DOHH2 (cell line): Measurements from ENCODE around the gene CPA2.

Experiments
- H3F3A ChIP-seq: fragments of 200-600 bp; sonication (generic), shearing (Covaris generic); 2 replicates; pipeline ENCODE4 v1.6.0; 2016; ENCODE audit warnings: antibody characterized with exemption, mild to moderate bottlenecking; ENCODE audit not compliant: control insufficient read depth, insufficient read depth
- H3K27ac ChIP-seq: fragments of 200-600 bp; sonication (generic); 2 replicates; pipeline ENCODE4 v1.5.1; 2014; ENCODE audit warnings: low read depth, mild to moderate bottlenecking, low read length, moderate library complexity
- H3K27me3 ChIP-seq: fragments of 200-600 bp; sonication (generic); 2 replicates; pipeline ENCODE4 v1.6.1; 2014; ENCODE audit warnings: mild to moderate bottlenecking, low read length, mixed read lengths; ENCODE audit not compliant: control insufficient read depth
- H3K36me3 ChIP-seq: fragments of 200-600 bp; sonication (generic); 2 replicates; pipeline ENCODE4 v1.6.1; 2014; ENCODE audit warnings: mild to moderate bottlenecking, low read length, moderate library complexity, mixed read lengths; ENCODE audit not compliant: control insufficient read depth
- H3K4me1 ChIP-seq: fragments of 200-600 bp; sonication (generic); 2 replicates; pipeline ENCODE4 v1.6.1; 2014; ENCODE audit warnings: mild to moderate bottlenecking, low read length, mixed read lengths; ENCODE audit not compliant: control insufficient read depth
- H3K4me2 ChIP-seq: fragments of 200-600 bp; sonication (generic); 2 replicates; pipeline ENCODE4 v1.6.0; 2014; ENCODE audit warnings: mild to moderate bottlenecking, low read length, moderate library complexity
- H3K4me3 ChIP-seq: fragments of 200-600 bp; sonication (generic); 2 replicates; pipeline ENCODE4 v1.5.1; 2014; ENCODE audit warnings: mild to moderate bottlenecking, low read length, mixed read lengths
- H3K79me2 ChIP-seq: fragments of 200-600 bp; sonication (generic); 2 replicates; pipeline ENCODE4 v1.6.1; 2014; ENCODE audit warnings: mild to moderate bottlenecking, low read length, mixed read lengths; ENCODE audit not compliant: control insufficient read depth
- H3K9me2 ChIP-seq: fragments of 200-600 bp; sonication (generic); replicated peaks from 2 replicates; pipeline ENCODE4 v1.6.1; 2014; ENCODE audit warnings: mild to moderate bottlenecking, low read length, mixed read lengths; ENCODE audit not compliant: control insufficient read depth
- H3K9me3 ChIP-seq: fragments of 200-600 bp; sonication (generic); 2 replicates; pipeline ENCODE4 v1.6.1; 2014; ENCODE audit warnings: antibody characterized with exemption, low read length, mixed read lengths; ENCODE audit not compliant: control insufficient read depth, insufficient read depth
- H4K20me1 ChIP-seq: fragments of 200-600 bp; sonication (generic); 2 replicates; pipeline ENCODE4 v1.6.0; 2014; ENCODE audit warnings: low read depth, mild to moderate bottlenecking, antibody characterized with exemption, low read length, moderate library complexity; ENCODE audit not compliant: control insufficient read depth, insufficient read depth
- EZH2phosphoT487 ChIP-seq: fragments of 200-600 bp; sonication (generic); IDR thresholded peaks from 2 replicates; pipeline ENCODE4 v1.6.1; 2017; ENCODE audit warnings: borderline replicate concordance, mild to moderate bottlenecking, antibody characterized with exemption, low read length, moderate library complexity, mixed read lengths
- TF ChIP-seq, protein P1 (sequence below): fragments of 200-600 bp; sonication (generic); IDR thresholded peaks from one replicate; pipeline ENCODE4 v1.5.1; 2014; ENCODE audit warnings: antibody characterized with exemption, mild to moderate bottlenecking, low read depth, low read length; ENCODE audit not compliant: poor library complexity, severe bottlenecking

The CPA2 gene

DNA sequence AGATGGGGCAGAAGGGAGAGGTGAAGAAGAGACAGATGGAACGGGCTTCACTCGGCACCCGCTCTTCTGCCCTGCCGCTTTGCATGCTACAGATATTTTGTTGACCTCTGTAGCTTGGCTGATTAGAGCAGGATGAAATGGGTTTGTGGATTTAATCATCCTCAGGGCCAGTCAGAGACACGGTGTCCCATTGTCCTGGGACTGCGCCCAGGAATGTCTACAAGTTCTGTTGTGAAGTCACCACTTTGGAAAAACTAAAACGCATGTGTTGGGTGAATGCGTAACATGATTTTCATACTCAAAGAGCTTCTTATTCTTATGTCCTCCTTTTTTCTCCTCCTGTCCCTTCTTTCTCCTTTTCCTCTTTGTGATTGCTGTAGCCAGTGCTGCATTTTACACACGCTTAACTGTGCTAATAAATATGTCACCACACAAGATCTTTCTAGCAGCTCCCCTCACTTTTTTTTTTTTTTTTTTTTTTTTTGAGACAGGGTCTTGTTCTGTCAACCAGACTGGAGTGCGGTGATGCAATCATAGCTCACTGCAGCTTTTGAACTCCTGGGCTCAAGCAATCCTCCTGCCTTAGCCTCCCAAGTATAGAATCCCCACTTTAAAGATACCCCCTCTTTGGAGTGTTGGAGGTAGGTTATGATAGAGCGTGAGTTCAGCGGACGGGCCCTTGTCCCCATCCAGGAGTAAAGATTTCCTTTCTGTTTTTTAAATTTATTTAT lies 29.7 kb downstream of the CPA2 start:
- Histone ChIP-seq H3K9me3 (no peaks in the 10 kb centered on the region), H3K27ac (no peak overlapping the region), H3K4me1 (no peaks in the 10 kb centered on the region), H3K4me2 (no peak overlapping the region), H3K4me3 (no peak overlapping the region), H3K79me2 (no peaks in the 10 kb centered on the region), H4K20me1 (no peaks in the 10 kb centered on the region), H3K36me3 (no peaks in the 10 kb centered on the region), H3K27me3 (peaks cover 2% of the 10 kb centered on the region; the same call in 1 of the 2 replicates), H3K9me2 (no peaks in the 10 kb centered on the region), H3F3A (no peaks in the 10 kb centered on the region)
- no peak for TF ChIP-seq EZH2phosphoT487
- TF ChIP-seq, protein P1, sequence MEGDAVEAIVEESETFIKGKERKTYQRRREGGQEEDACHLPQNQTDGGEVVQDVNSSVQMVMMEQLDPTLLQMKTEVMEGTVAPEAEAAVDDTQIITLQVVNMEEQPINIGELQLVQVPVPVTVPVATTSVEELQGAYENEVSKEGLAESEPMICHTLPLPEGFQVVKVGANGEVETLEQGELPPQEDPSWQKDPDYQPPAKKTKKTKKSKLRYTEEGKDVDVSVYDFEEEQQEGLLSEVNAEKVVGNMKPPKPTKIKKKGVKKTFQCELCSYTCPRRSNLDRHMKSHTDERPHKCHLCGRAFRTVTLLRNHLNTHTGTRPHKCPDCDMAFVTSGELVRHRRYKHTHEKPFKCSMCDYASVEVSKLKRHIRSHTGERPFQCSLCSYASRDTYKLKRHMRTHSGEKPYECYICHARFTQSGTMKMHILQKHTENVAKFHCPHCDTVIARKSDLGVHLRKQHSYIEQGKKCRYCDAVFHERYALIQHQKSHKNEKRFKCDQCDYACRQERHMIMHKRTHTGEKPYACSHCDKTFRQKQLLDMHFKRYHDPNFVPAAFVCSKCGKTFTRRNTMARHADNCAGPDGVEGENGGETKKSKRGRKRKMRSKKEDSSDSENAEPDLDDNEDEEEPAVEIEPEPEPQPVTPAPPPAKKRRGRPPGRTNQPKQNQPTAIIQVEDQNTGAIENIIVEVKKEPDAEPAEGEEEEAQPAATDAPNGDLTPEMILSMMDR = no peak

DNA sequence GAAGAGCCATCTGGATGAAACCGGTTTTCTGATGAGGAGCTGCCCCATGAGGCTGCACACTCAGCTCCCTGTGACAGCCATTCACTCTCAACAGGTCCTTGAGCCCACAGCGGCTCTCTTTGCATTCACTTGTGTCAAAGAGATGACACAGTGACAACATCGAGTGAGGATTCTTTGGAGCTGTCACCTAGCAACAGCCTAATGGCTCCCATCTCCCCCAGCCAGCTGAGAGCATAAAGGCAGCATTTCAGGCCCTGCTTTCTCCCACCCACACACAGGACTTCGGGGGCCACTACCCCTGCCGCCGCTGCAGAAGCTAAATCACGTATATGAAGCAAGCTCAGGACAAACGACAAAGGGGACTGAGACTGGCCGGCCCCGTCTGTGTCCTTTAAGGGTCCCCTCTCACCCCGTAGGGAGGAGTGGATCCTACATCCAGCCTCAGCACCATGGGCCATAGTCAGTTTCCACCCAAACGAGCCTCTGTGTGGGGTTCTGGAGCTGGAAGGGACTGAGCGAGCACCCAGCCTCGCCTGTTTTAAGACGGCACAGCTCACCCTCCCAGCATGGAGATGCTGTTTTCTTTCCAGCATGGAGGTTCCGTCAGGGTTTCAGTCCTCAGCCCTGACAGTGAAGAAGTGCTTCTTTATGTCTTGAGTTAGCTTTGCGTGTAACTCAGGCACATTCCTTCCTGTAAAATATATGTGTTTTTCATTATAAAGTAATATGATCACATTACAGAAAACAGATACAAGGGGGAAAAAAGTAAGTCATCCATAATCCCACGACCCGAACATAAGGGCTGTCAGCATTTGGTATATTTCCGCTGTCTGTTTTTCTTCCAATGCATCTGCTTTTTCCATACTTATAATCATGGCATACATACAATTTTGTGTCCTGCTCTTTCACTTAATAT lies 31.2 kb downstream of the CPA2 start:
- no peak overlapping the region for H3K4me3 ChIP-seq
- no peaks in the 10 kb centered on the region for H3K9me3 ChIP-seq
- H3K36me3 ChIP-seq = no peaks in the 10 kb centered on the region
- no peaks in the 10 kb centered on the region for H3K4me1 ChIP-seq
- no peaks in the 10 kb centered on the region for H3F3A ChIP-seq
- H3K79me2 ChIP-seq = no peaks in the 10 kb centered on the region
- H3K4me2 ChIP-seq = no peak overlapping the region
- no peaks in the 10 kb centered on the region for H4K20me1 ChIP-seq
- no peaks in the 10 kb centered on the region for H3K9me2 ChIP-seq
- no peak overlapping the region for H3K27ac ChIP-seq
- no peak for TF ChIP-seq EZH2phosphoT487
- TF ChIP-seq, protein P1 = no peak
- peaks cover 2% of the 10 kb centered on the region; the same call in 1 of the 2 replicates for H3K27me3 ChIP-seq

DNA sequence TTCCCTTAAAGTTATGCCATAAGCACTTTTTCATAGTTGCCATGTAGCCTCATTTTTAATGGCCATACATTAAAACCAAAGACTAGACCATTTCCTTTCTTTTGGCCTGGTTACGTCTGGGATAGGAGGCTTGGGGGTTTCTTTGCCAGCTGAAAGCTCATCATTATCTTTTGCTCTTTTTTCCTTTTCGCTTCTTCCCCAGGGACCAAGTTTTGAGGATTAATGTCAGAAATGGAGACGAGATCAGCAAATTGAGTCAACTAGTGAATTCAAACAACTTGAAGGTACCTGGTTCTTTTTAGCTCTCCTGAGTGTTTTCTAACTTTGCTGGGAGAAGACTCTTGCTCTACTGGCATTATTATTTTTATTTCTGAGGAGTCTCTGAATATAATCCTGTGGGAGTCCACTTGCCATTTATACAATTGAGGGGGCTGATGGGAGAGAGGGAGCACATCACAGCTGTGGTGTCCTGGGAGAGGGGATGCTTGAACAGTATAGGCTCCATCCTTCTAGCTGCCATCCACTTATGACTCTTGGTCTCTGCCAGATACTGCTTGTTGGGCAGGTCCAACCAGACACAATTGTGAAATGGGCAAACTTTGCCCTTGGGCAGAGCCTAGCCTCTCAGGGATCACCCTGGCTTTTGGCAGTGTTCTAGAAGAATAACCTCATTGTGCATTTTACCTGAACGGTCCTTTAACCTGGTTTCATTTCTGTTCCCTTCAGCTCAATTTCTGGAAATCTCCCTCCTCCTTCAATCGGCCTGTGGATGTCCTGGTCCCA lies 32.1 kb downstream of the CPA2 start:
- no peaks in the 10 kb centered on the region for H4K20me1 ChIP-seq
- no peak overlapping the region for H3K27ac ChIP-seq
- no peaks in the 10 kb centered on the region for H3K79me2 ChIP-seq
- H3K36me3 ChIP-seq = no peaks in the 10 kb centered on the region
- TF ChIP-seq EZH2phosphoT487 = no peak
- TF ChIP-seq, protein P1 = no peak
- H3K4me2 ChIP-seq = no peak overlapping the region
- H3K9me2 ChIP-seq = no peaks in the 10 kb centered on the region
- H3K4me3 ChIP-seq = no peak overlapping the region
- no peaks in the 10 kb centered on the region for H3K4me1 ChIP-seq
- no peaks in the 10 kb centered on the region for H3K9me3 ChIP-seq
- H3F3A ChIP-seq = no peaks in the 10 kb centered on the region
- H3K27me3 ChIP-seq = peaks cover 2% of the 10 kb centered on the region; the same call in 1 of the 2 replicates
